22Rv1 (cell line): ENCODE data around the gene OXNAD1.

Source experiments
- ZFX ChIP-seq: fragments of 450-650 bp; IDR thresholded peaks from 2 replicates; pipeline ENCODE4 v1.6.1; 2017; ENCODE audit warnings: antibody characterized with exemption, borderline replicate concordance
- TF ChIP-seq, protein P1 (sequence below): fragments of 450-650 bp; IDR thresholded peaks from 2 replicates; pipeline ENCODE4 v1.5.1; 2017; ENCODE audit warnings: mild to moderate bottlenecking

DNA sequence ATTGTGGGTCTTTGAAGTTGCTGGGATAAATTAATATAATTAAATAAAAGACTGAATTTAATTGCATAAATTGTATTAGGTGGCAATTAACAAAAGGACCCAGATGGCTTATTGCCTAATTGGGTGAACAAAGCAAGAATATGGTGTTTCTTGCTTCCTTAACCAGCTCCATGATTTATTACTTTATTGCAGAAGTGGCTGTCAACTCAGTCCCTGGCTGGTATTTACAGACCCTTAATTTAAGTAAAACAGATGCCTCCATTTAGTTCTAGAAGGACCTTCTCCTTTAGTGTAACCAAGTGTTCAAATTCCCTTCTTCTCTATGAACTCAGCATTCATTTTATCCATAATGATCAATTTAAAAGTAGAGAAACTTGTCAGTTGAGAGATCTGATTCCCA, 35.3 kb upstream of the OXNAD1 start:
- TF ChIP-seq, protein P1, sequence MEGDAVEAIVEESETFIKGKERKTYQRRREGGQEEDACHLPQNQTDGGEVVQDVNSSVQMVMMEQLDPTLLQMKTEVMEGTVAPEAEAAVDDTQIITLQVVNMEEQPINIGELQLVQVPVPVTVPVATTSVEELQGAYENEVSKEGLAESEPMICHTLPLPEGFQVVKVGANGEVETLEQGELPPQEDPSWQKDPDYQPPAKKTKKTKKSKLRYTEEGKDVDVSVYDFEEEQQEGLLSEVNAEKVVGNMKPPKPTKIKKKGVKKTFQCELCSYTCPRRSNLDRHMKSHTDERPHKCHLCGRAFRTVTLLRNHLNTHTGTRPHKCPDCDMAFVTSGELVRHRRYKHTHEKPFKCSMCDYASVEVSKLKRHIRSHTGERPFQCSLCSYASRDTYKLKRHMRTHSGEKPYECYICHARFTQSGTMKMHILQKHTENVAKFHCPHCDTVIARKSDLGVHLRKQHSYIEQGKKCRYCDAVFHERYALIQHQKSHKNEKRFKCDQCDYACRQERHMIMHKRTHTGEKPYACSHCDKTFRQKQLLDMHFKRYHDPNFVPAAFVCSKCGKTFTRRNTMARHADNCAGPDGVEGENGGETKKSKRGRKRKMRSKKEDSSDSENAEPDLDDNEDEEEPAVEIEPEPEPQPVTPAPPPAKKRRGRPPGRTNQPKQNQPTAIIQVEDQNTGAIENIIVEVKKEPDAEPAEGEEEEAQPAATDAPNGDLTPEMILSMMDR: no peak
- TF ChIP-seq ZFX: no peak
